GM18861 (cell line): ENCODE results near the gene FCHSD2.
A peak's percentile ranks its signal among the peaks of the same experiment; 100 is the strongest.
"Not testable (repeated sequence)": the region's sequence is repeated elsewhere in the genome, so short reads cannot be mapped to it uniquely, and the experiment has no call there.

Experiments used
- ATAC-seq: cut with Tn5 transposase; IDR thresholded peaks from one replicate; pipeline ENCODE4 v1.9.1; 2021; ENCODE audit not compliant: unreplicated experiment

FCHSD2 gene

DNA sequence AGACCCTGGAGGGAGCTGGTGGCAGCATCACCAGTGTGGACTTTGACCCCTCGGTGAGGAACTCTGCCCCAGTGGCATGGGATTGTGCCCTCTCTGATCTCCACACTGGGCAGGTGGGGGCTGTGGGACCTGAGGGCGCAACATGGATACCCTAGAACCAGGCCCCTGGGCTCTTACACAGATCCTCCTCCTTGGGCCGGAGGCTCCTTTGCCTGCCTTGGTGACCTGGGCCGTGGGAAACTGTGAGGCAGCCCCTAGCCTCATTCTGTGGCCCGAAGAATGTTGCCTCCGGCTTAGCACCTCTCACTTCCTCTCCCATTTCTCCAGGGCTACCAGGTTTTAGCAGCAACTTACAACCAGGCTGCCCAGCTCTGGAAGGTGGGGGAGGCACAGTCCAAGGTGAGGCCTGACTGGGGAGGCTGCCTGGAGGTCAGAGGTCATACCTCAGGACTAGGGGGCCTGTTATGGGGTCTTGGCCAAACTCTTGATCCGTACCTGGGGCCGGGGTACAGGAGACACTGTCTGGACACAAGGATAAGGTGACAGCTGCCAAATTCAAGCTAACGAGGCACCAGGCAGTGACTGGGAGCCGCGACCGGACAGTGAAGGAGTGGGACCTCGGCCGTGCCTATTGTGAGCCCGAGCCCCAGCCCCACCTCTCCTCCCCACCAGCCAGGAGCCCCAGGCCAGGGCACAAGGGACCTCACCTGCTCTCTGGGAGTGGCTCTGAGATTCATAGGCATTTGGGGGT lies 315.8 kb downstream of the FCHSD2 start:
- no peak for ATAC-seq

- ATAC-seq: no peak
Measured at GRCh38 chr11:72825661-72826060, 316.5 kb downstream of the FCHSD2 start.

GRCh38 chr11:72824811-72825505 lies 317.2 kb downstream of the FCHSD2 start:
- no peak for ATAC-seq

DNA sequence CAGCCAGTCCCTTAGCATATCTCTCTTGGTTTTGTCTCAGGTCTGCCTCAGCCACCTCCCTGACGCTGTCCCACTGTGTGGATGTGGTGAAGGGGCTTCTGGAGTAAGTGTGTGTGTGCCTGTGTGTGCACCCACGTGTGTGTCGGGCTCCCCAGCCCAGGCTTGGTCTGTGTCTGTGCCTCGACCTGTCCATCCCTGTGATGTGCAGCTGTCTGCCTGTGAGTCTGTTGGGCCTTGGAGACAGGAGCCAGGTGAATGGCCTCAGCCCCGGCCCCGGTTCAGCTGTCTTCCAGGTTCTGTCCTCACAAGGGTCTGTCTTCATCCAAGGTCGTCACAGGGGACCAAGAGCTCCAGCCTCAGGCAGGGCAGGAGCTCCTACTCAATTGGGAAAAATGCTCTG lies 318.1 kb downstream of the FCHSD2 start:
- no peak for ATAC-seq

DNA sequence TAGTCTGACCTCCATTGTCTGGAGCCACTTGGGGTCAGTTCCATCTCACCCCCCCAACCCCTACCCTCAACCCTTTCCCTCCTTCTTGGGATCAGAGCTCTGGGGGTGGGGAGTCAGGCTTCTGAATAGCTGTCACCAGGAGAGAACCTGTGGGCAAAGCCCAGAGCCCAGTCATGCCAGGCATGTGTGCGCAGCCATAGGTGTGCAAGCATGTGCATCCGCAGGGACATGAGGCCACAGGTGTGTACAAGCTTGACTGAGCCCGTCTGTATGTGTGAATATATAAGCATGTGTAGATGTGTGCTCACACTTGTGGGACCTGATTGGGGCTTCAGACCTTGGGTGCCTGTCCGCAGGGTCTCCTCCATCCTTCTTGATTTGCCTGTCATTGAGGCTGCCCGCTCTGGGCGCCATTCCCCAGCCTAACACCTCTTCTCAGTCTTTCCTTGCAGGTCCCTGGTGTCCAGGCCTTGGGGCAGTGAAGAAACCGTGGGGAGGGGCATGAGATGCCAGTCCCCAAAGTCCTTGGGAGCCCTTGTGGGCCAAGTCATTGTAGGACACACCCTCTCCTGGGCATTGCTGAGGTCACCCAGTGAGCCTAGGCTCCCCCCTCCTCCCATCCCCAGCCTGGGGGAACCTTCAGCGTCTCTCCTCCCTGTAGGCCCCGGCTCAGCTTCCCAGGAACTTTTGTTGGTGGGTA lies 318.9 kb downstream of the FCHSD2 start:
- no peak for ATAC-seq

GRCh38 chr11:72821920-72822799 lies 320.0 kb downstream of the FCHSD2 start:
- ATAC-seq: peak; percentile 46

- ATAC-seq: no peak
Measured at GRCh38 chr11:72821221-72821919, 320.7 kb downstream of the FCHSD2 start.

- ATAC-seq: no peak
Measured at GRCh38 chr11:72820439-72821139, 321.5 kb downstream of the FCHSD2 start.

DNA sequence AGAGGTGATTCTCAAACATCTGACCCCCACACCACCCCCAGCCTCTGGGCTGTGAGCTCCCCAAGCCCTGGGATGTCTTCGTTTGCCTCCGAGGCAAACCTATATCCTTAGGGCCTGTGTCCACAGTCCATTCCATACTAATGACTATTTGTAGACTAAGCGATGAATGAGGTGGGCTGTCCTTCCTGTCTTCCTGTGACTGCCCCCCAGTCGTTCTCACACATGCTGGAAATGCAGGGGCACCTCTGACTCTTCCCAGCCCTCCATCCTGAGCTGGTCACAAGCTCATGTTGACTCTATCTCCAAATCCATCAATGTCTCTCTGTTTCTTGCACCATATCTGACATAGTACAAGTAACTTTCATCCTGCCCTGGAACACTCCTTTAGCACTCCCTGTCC lies 323.1 kb downstream of the FCHSD2 start:
- no peak for ATAC-seq

DNA sequence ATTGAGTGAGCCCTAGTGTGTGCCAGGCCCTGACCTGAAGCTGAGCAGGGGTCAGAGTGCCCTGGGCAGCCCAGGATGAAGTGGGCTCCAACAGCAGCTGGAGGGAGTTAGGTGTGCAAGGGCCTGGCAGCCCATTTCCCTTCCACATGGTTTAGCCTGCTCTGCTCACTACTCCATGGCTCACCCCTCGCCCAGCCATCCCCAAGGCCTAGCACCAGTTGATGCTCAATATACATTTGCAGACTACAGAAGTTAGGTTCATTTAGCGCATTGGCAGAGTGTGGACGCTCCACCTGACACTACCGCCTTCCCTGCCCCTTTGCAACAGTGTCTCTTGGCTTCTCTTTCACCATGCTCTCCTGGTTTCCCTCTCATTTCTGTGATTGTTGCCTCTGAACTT lies 324.2 kb downstream of the FCHSD2 start:
- ATAC-seq: no peak

- ATAC-seq: no peak
Measured at GRCh38 chr11:72816404-72816990, 325.6 kb downstream of the FCHSD2 start.

- ATAC-seq: no peak
Measured at GRCh38 chr11:72815110-72815618, 327.0 kb downstream of the FCHSD2 start.

- ATAC-seq: peak; percentile 40
Measured at GRCh38 chr11:72814286-72815109, 327.6 kb downstream of the FCHSD2 start, which contains the start of gene ATG16L2. Gene ATG16L2 (plus strand): TSS chr11:72814411. CDS start chr11:72814446, 35 bp downstream.

GRCh38 chr11:72813740-72814285 lies 328.3 kb downstream of the FCHSD2 start:
- peak; percentile 36 for ATAC-seq

DNA sequence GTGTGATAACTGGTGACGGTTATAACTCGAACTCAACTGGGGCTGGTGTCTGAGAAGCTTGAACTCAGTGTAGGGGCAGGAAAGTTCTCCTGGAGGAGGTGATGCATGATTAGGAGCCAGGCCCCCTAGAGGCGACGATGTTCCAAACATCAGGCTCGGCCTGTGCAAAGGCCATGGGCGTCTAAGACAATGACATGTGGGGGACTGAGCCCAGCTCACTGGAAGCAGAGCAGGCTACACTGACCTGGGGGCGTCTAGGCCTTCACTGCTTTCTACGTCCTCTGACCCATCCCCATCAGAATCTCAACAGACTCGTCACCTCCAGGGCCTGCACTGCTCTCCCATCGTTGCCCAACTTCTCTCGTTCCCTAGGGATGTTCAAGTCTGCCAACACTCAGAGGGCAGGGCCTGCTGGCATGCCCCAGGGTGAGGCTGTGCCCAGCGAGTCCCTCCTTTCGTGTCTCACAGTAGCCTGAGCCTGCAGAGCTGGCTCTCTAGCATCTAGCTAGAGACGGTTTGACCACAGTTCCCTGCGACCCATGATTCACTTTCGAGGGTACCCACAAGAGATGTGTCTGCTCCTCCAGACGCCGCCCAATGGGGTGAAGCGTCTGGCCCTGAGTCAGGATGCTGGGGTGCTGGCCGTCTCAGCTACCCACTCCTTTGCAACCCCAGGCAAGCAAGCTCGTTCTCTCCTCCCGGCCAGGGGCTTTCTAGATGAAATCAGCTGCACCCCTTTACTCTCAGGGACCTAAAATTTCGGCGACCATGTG lies 329.0 kb downstream of the FCHSD2 start:
- ATAC-seq: no peak

DNA sequence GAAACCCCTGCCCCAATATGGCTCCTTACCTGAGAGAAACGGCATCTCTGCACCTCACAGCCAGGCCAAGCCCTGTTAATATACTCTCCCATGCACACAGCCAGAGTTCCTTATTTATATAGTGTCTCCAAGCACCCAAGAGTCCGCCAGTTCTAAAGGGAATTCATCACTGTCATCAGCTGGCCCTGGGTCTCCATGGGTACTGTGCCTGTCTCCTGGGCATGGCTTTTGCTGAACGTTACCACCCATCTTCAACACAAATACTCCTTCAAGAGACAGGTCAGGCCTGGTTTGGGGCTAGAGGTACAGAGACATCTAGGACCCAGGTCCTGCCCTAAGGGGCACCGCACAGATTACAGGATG lies 329.5 kb downstream of the FCHSD2 start:
- no peak for ATAC-seq

DNA sequence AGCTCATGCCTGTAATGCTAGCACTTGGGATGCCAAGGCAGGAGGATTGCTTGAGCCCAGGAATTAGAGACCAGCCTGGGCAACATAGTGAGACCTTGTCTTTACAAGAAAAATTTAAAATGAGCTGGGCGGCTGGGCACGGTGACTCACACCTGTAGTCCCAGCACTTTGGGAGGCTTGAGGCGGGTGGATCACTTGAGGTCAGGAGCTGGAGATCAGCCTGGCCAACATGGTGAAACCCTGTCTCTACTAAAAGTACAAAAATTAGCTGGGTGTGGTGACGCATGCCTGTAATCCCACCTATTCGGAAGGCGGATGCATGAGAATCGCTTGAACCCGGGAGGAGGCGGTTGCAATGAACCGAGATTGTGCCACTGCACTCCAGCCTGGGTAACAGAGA lies 330.4 kb downstream of the FCHSD2 start:
- not testable (repeated sequence) for ATAC-seq
